NCI-H82 treated with DMSO at 0.1 percent for 48 hours (cell line): Measurements from ENCODE around the gene NCF4.

Experiments used
- DNase-seq: peaks from one replicate; lab custom pipeline; 2025; ENCODE audit not compliant: unreplicated experiment; lab: John Stamatoyannopoulos, UW

NCF4 gene

GRCh38 chr22:36864454-36865215 lies 3.8 kb downstream of the NCF4 start:
- DNase-seq: no peak

- no peak for DNase-seq
Observed at GRCh38 chr22:36865346-36865745, 4.5 kb downstream of the NCF4 start.

- no peak for DNase-seq
Observed at GRCh38 chr22:36867695-36868094, 6.9 kb downstream of the NCF4 start.

- DNase-seq: no peak
Observed at GRCh38 chr22:36868546-36869181, 7.9 kb downstream of the NCF4 start.

GRCh38 chr22:36870250-36870649 lies 9.4 kb downstream of the NCF4 start:
- DNase-seq: no peak

GRCh38 chr22:36871669-36872081 lies 10.9 kb downstream of the NCF4 start:
- no peak for DNase-seq

GRCh38 chr22:36872084-36872483 lies 11.3 kb downstream of the NCF4 start:
- no peak for DNase-seq

GRCh38 chr22:36872866-36873498 lies 12.2 kb downstream of the NCF4 start:
- DNase-seq: no peak

GRCh38 chr22:36873614-36874308 lies 13.0 kb downstream of the NCF4 start:
- DNase-seq: no peak

- DNase-seq: no peak
Observed at GRCh38 chr22:36874309-36874696, 13.5 kb downstream of the NCF4 start.

GRCh38 chr22:36874736-36875135 lies 13.9 kb downstream of the NCF4 start:
- no peak for DNase-seq

- DNase-seq: no peak
Observed at GRCh38 chr22:36875741-36876140, 14.9 kb downstream of the NCF4 start.

- no peak for DNase-seq
Observed at GRCh38 chr22:36879775-36880174, 19.0 kb downstream of the NCF4 start.

GRCh38 chr22:36881504-36882245 lies 20.9 kb downstream of the NCF4 start:
- DNase-seq: no peak

GRCh38 chr22:36884349-36885158 lies 23.7 kb downstream of the NCF4 start:
- no peak for DNase-seq

- no peak for DNase-seq
Observed at GRCh38 chr22:36885474-36885873, 24.7 kb downstream of the NCF4 start.

- no peak for DNase-seq
Observed at GRCh38 chr22:36886016-36886415, 25.2 kb downstream of the NCF4 start.

GRCh38 chr22:36887162-36887561 lies 26.4 kb downstream of the NCF4 start:
- DNase-seq: no peak

GRCh38 chr22:36891646-36892045 lies 30.8 kb downstream of the NCF4 start:
- DNase-seq: no peak

GRCh38 chr22:36892292-36892691 lies 31.5 kb downstream of the NCF4 start:
- DNase-seq: no peak
